Measurements from ENCODE around the gene RAVER2.
"Not testable (repeated sequence)": the region's sequence is repeated elsewhere in the genome, so short reads cannot be mapped to it uniquely, and the experiment has no call there.

The RAVER2 gene

DNA sequence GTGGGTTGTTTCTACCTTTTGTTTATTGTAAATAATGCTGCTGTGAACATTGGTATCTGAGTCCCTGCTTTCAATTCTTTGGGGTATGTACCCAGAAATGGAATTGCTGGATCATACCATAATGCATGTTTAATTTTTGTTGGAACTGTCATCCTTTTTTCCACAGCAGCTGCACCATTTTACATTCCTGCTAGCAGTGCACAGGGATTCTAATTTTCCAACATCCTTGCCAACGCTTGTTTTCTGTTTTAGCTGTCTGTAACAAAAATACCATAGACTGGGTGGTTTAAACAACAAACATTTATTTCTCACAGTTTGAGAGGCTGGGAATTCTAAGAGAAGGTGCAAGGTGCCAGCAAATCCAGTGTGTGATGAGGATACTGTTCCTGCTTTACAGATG is 65.1 kb downstream of the RAVER2 start:
- Histone ChIP-seq H3K4me3 (ENCODE audit: low read depth, low read length, poor library complexity, severe bottlenecking) (no peak overlapping the region), H3K36me3 (ENCODE audit: insufficient read depth, low read length) (no peaks in the 10 kb centered on the region), H3F3A (ENCODE audit: insufficient read depth, low read length) (no peaks in the 10 kb centered on the region), H3K4me2 (ENCODE audit: low read length) (no peak overlapping the region), H3K9me3 (ENCODE audit: low read length) (no peaks in the 10 kb centered on the region), H3K27ac (ENCODE audit: low read depth, low read length, poor library complexity, severe bottlenecking) (no peak overlapping the region), H3K9me2 (ENCODE audit: low read depth, low read length) (no peaks in the 10 kb centered on the region), H4K20me1 (ENCODE audit: insufficient read depth, low read length) (no peaks in the 10 kb centered on the region), H3K27me3 (ENCODE audit: insufficient read depth, low read length) (no peaks in the 10 kb centered on the region), H3K4me1 (ENCODE audit: insufficient read depth, low read length, severe bottlenecking) (no peaks in the 10 kb centered on the region), H2AFZ (ENCODE audit: low read length) (no peak overlapping the region), H3K79me2 (ENCODE audit: insufficient read depth, low read length) (no peaks in the 10 kb centered on the region), H3K9ac (ENCODE audit: low read length) (no peak overlapping the region)
- no peak for TF ChIP-seq EZH2 (IDR thresholded peaks at IDR 0.05; ENCODE audit: borderline replicate concordance, low read length)
- TF ChIP-seq, protein P1, sequence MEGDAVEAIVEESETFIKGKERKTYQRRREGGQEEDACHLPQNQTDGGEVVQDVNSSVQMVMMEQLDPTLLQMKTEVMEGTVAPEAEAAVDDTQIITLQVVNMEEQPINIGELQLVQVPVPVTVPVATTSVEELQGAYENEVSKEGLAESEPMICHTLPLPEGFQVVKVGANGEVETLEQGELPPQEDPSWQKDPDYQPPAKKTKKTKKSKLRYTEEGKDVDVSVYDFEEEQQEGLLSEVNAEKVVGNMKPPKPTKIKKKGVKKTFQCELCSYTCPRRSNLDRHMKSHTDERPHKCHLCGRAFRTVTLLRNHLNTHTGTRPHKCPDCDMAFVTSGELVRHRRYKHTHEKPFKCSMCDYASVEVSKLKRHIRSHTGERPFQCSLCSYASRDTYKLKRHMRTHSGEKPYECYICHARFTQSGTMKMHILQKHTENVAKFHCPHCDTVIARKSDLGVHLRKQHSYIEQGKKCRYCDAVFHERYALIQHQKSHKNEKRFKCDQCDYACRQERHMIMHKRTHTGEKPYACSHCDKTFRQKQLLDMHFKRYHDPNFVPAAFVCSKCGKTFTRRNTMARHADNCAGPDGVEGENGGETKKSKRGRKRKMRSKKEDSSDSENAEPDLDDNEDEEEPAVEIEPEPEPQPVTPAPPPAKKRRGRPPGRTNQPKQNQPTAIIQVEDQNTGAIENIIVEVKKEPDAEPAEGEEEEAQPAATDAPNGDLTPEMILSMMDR (IDR thresholded peaks at IDR 0.05; ENCODE audit: low read length) = no peak

DNA sequence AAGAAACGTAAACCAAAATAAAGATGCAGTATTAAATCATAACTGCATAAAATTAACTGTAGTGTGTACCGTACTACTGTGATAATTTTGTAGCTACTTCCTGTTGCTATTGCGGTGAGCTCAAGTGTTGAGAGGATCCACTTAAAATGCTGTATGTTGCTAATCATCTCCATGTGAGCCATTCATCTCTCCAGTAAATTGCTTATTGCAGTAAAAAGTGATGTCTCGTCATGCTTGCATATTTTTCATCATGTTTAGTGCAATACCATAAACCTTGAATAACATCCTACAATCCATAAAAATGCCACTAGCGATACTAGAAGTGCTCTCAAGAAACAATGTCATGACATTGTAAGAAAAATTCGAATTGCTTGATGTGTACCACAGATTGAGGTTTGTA is 66.3 kb downstream of the RAVER2 start:
- Histone ChIP-seq H4K20me1 (ENCODE audit: insufficient read depth, low read length) (no peaks in the 10 kb centered on the region), H3K9me3 (ENCODE audit: low read length) (no peaks in the 10 kb centered on the region), H3K4me3 (ENCODE audit: low read depth, low read length, poor library complexity, severe bottlenecking) (no peak overlapping the region), H3K9me2 (ENCODE audit: low read depth, low read length) (no peaks in the 10 kb centered on the region), H3K27me3 (ENCODE audit: insufficient read depth, low read length) (no peaks in the 10 kb centered on the region), H2AFZ (ENCODE audit: low read length) (no peak overlapping the region), H3K79me2 (ENCODE audit: insufficient read depth, low read length) (no peaks in the 10 kb centered on the region), H3K36me3 (ENCODE audit: insufficient read depth, low read length) (no peaks in the 10 kb centered on the region), H3F3A (ENCODE audit: insufficient read depth, low read length) (no peaks in the 10 kb centered on the region), H3K4me1 (ENCODE audit: insufficient read depth, low read length, severe bottlenecking) (no peaks in the 10 kb centered on the region), H3K27ac (ENCODE audit: low read depth, low read length, poor library complexity, severe bottlenecking) (no peak overlapping the region), H3K4me2 (ENCODE audit: low read length) (no peak overlapping the region), H3K9ac (ENCODE audit: low read length) (no peak overlapping the region)
- TF ChIP-seq, protein P1 (IDR thresholded peaks at IDR 0.05; ENCODE audit: low read length) = no peak
- TF ChIP-seq EZH2 (IDR thresholded peaks at IDR 0.05; ENCODE audit: borderline replicate concordance, low read length) = no peak

DNA sequence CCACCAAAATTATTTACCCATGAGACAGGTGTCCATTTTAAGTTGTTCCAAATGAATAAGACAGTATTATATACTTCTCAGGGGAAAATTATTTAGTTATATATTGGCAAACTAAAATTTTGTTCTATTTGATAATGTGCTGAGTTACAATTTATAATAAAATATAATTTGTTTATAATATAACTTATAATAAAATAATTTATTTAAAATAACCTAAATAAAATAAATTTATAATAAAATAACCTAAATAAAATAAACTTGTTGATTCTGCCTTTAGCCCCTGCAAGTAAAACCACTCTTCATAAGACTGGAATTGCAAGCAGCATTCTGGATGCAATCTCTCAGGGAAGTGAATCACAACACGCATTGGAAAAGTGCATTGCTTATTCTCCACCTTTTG is 69.6 kb downstream of the RAVER2 start:
- Histone ChIP-seq H3K4me1 (ENCODE audit: insufficient read depth, low read length, severe bottlenecking) (no peaks in the 10 kb centered on the region), H3K36me3 (ENCODE audit: insufficient read depth, low read length) (no peaks in the 10 kb centered on the region), H4K20me1 (ENCODE audit: insufficient read depth, low read length) (no peaks in the 10 kb centered on the region), H3K27me3 (ENCODE audit: insufficient read depth, low read length) (no peaks in the 10 kb centered on the region), H3K4me3 (ENCODE audit: low read depth, low read length, poor library complexity, severe bottlenecking) (no peak overlapping the region), H3F3A (ENCODE audit: insufficient read depth, low read length) (no peaks in the 10 kb centered on the region), H3K79me2 (ENCODE audit: insufficient read depth, low read length) (no peaks in the 10 kb centered on the region), H3K9me3 (ENCODE audit: low read length) (no peaks in the 10 kb centered on the region), H3K9ac (ENCODE audit: low read length) (no peak overlapping the region), H2AFZ (ENCODE audit: low read length) (no peak overlapping the region), H3K9me2 (ENCODE audit: low read depth, low read length) (no peaks in the 10 kb centered on the region), H3K27ac (ENCODE audit: low read depth, low read length, poor library complexity, severe bottlenecking) (no peak overlapping the region), H3K4me2 (ENCODE audit: low read length) (no peak overlapping the region)
- TF ChIP-seq EZH2 (IDR thresholded peaks at IDR 0.05; ENCODE audit: borderline replicate concordance, low read length) = no peak
- TF ChIP-seq, protein P1 (IDR thresholded peaks at IDR 0.05; ENCODE audit: low read length) = no peak

GRCh38 chr1:64817364-64817763 is 72.5 kb downstream of the RAVER2 start:
- H3K36me3 ChIP-seq (ENCODE audit: insufficient read depth, low read length); H3K9me2 ChIP-seq (ENCODE audit: low read depth, low read length); H4K20me1 ChIP-seq (ENCODE audit: insufficient read depth, low read length); H3F3A ChIP-seq (ENCODE audit: insufficient read depth, low read length); H3K4me2 ChIP-seq (ENCODE audit: low read length); H3K27ac ChIP-seq (ENCODE audit: low read depth, low read length, poor library complexity, severe bottlenecking); H3K4me3 ChIP-seq (ENCODE audit: low read depth, low read length, poor library complexity, severe bottlenecking); H3K9me3 ChIP-seq (ENCODE audit: low read length); H3K9ac ChIP-seq (ENCODE audit: low read length); H3K79me2 ChIP-seq (ENCODE audit: insufficient read depth, low read length); H3K4me1 ChIP-seq (ENCODE audit: insufficient read depth, low read length, severe bottlenecking); H2AFZ ChIP-seq (ENCODE audit: low read length); H3K27me3 ChIP-seq (ENCODE audit: insufficient read depth, low read length): not testable (repeated sequence)

GRCh38 chr1:64820572-64820971 is 75.7 kb downstream of the RAVER2 start:
- not testable (repeated sequence) for H3K9ac ChIP-seq (ENCODE audit: low read length); H3K36me3 ChIP-seq (ENCODE audit: insufficient read depth, low read length); H3K4me3 ChIP-seq (ENCODE audit: low read depth, low read length, poor library complexity, severe bottlenecking); H3K4me1 ChIP-seq (ENCODE audit: insufficient read depth, low read length, severe bottlenecking); H4K20me1 ChIP-seq (ENCODE audit: insufficient read depth, low read length); H3F3A ChIP-seq (ENCODE audit: insufficient read depth, low read length); H3K27ac ChIP-seq (ENCODE audit: low read depth, low read length, poor library complexity, severe bottlenecking); H2AFZ ChIP-seq (ENCODE audit: low read length); H3K27me3 ChIP-seq (ENCODE audit: insufficient read depth, low read length); H3K9me2 ChIP-seq (ENCODE audit: low read depth, low read length); H3K9me3 ChIP-seq (ENCODE audit: low read length); H3K79me2 ChIP-seq (ENCODE audit: insufficient read depth, low read length); H3K4me2 ChIP-seq (ENCODE audit: low read length)

All from OCI-LY1 (cell line).